PC-3 (cell line): Measurements from ENCODE around the gene CEBPG. TPM values are rescaled to one million over a fixed set of nuclear protein-coding genes. Genes with fewer than 3 reads are reported as not detected.

Experiments
- ATAC-seq: fragments of 200-7000 bp; cut with Tn5 transposase; 2 replicates; pipeline ENCODE4 v1.9.1; 2020; ENCODE audit warnings: mild to moderate bottlenecking, moderate library complexity
- BruUV-seq: library from RNA; stranded (reverse); fragments of 400-500 nt; replicated peaks from 2 replicates; lab custom pipeline; 2021; lab: Mats Ljungman, UMichigan
- CTCF ChIA-PET: fragments of 300-600 bp; sonication (Branson Sonifier 250); formaldehyde crosslinking; loops from one replicate; lab custom pipeline; 2022; ENCODE audit warnings: antibody characterized with exemption; lab: Charles Lee
- POLR2A ChIA-PET: fragments of 300-600 bp; sonication (Branson Sonifier 250); formaldehyde crosslinking; loops from one replicate; lab custom pipeline; 2022; ENCODE audit warnings: antibody characterized with exemption; ENCODE audit not compliant: unreplicated experiment; lab: Charles Lee
- DNase-seq: peaks from one replicate; pipeline ENCODE4 v3.0.0-alpha.2; 2015
- H2AFZ ChIP-seq: fragments of 300-600 bp; sonication (generic); 2 replicates; pipeline ENCODE4 v1.6.0; 2016; ENCODE audit warnings: antibody characterized with exemption, low read length
- H3F3A ChIP-seq: fragments of 300-600 bp; sonication (generic); one replicate; pipeline ENCODE4 v1.6.0; 2017; ENCODE audit warnings: antibody characterized with exemption, low read length, control low read depth, mild to moderate bottlenecking; ENCODE audit not compliant: unreplicated experiment
- H3K27ac ChIP-seq: fragments of 300-600 bp; sonication (generic); 2 replicates; pipeline ENCODE4 v1.5.1; 2016; ENCODE audit warnings: mild to moderate bottlenecking, low read length
- H3K27me3 ChIP-seq: fragments of 300-600 bp; sonication (generic); 2 replicates; pipeline ENCODE4 v1.6.1; 2016; ENCODE audit warnings: low read length, mixed read lengths
- H3K36me3 ChIP-seq: fragments of 300-600 bp; sonication (generic); 2 replicates; pipeline ENCODE4 v1.6.1; 2016; ENCODE audit warnings: low read depth, mixed run types, low read length, mixed read lengths
- H3K4me1 ChIP-seq: fragments of 300-600 bp; sonication (generic); 2 replicates; pipeline ENCODE4 v1.5.1; 2016; ENCODE audit warnings: low read length; ENCODE audit not compliant: insufficient read depth
- H3K4me2 ChIP-seq: fragments of 300-600 bp; sonication (generic); 2 replicates; pipeline ENCODE4 v1.6.0; 2016; ENCODE audit warnings: low read length
- H3K4me3 ChIP-seq: fragments of 300-600 bp; sonication (generic); 2 replicates; pipeline ENCODE4 v1.5.1; 2016; ENCODE audit warnings: mild to moderate bottlenecking, low read length, mixed read lengths
- H3K79me2 ChIP-seq: fragments of 300-600 bp; sonication (generic); 2 replicates; pipeline ENCODE4 v1.6.1; 2017; ENCODE audit warnings: low read length, mixed read lengths
- H3K9ac ChIP-seq: fragments of 300-600 bp; sonication (generic); 2 replicates; pipeline ENCODE4 v1.6.0; 2016; ENCODE audit warnings: mild to moderate bottlenecking, low read length
- H3K9me2 ChIP-seq: fragments of 300-600 bp; sonication (generic); replicated peaks from 2 replicates; pipeline ENCODE4 v1.6.1; 2016; ENCODE audit warnings: mixed run types, low read length, mixed read lengths
- H3K9me3 ChIP-seq: fragments of 300-600 bp; sonication (generic); 2 replicates; pipeline ENCODE4 v1.6.1; 2016; ENCODE audit warnings: low read length, mixed read lengths
- H4K20me1 ChIP-seq: fragments of 300-600 bp; sonication (generic); 2 replicates; pipeline ENCODE4 v1.6.1; 2016; ENCODE audit warnings: low read length, mixed read lengths
- EZH2 ChIP-seq: fragments of 300-600 bp; sonication (generic); IDR thresholded peaks from one replicate; pipeline ENCODE4 v1.6.1; 2017; ENCODE audit warnings: antibody characterized with exemption, mild to moderate bottlenecking, low read length; ENCODE audit not compliant: unreplicated experiment
- EZH2phosphoT487 ChIP-seq: fragments of 300-600 bp; sonication (generic); IDR thresholded peaks from 2 replicates; pipeline ENCODE4 v1.6.1; 2018; ENCODE audit warnings: mild to moderate bottlenecking, antibody characterized with exemption, low read length, borderline replicate concordance
- intact Hi-C: fragments of 100-400 bp; cut with micrococcal nuclease; formaldehyde crosslinking; loops from 2 replicates; pipeline ENCODE4 v1.9.0; 2023
- total RNA-seq: library from RNA; depleted of rRNA; stranded (reverse); fragments of >200 nt; gene quantifications from 2 replicates; pipeline ENCODE4 v1.2.3, GENCODE V29; 2014
- TF ChIP-seq, protein P1 (sequence below): fragments of 300-600 bp; sonication (generic); conservative IDR thresholded peaks from 2 replicates; pipeline ENCODE4 v1.5.1; 2017; ENCODE audit warnings: antibody characterized with exemption, low read depth, mild to moderate bottlenecking, low read length

Gene CEBPG
- total RNA-seq, 1 experiment from 2014 or later = 24.6 TPM

DNA sequence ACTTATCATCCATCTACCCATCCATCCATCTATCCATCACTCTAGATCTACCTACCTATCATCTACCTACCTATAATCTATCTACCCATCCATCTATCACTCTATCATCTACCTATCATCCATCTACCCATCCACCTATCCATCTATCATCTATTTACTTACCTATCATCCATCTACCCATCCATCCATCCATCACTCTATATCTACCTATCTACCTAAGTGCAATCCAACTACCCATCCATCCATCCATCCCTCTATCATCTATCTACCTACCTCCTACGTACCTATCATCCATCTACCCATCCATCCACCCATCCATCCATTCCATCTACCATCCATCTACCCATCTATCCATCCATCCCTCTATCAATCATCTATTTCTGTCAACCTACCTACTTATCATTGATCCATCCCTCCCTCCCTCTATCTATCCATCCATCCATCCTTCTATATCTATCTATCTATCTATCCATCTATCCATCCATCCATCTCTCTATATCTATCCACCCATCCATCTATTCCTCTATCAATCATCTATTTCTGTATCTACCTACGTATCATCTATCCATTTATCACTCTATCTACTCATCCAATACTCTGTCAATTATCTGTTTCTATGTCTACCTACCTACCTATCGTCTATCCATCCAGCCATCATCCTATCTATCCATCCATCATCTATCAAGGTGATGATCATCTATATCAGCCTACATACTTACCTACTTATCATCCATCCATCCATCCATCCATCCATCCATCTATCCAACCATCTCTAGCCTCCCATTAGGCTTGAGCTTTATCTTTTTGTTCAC, 49.1 kb downstream of the CEBPG start:
- ChIA-PET CTCF (no interaction called here), POLR2A (no interaction called here)
- no peaks in the 10 kb centered on the region for H3K36me3 ChIP-seq
- H3K27me3 ChIP-seq = no peaks in the 10 kb centered on the region
- no peaks in the 10 kb centered on the region for H3F3A ChIP-seq
- H3K4me1 ChIP-seq = no peaks in the 10 kb centered on the region
- H4K20me1 ChIP-seq = no peaks in the 10 kb centered on the region
- intact Hi-C loops = no loop called here
- no peak overlapping the region for H2AFZ ChIP-seq
- no peak overlapping the region for H3K27ac ChIP-seq
- no peak for DNase-seq
- TF ChIP-seq EZH2 (no peak), EZH2phosphoT487 (no peak)
- TF ChIP-seq, protein P1, sequence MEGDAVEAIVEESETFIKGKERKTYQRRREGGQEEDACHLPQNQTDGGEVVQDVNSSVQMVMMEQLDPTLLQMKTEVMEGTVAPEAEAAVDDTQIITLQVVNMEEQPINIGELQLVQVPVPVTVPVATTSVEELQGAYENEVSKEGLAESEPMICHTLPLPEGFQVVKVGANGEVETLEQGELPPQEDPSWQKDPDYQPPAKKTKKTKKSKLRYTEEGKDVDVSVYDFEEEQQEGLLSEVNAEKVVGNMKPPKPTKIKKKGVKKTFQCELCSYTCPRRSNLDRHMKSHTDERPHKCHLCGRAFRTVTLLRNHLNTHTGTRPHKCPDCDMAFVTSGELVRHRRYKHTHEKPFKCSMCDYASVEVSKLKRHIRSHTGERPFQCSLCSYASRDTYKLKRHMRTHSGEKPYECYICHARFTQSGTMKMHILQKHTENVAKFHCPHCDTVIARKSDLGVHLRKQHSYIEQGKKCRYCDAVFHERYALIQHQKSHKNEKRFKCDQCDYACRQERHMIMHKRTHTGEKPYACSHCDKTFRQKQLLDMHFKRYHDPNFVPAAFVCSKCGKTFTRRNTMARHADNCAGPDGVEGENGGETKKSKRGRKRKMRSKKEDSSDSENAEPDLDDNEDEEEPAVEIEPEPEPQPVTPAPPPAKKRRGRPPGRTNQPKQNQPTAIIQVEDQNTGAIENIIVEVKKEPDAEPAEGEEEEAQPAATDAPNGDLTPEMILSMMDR = no peak
- H3K9me3 ChIP-seq = no peaks in the 10 kb centered on the region
- ATAC-seq = no peak
- no peak overlapping the region for H3K9ac ChIP-seq
- H3K79me2 ChIP-seq = no peaks in the 10 kb centered on the region
- BruUV-seq = no TSS peak
- H3K4me3 ChIP-seq = no peak overlapping the region
- no peak overlapping the region for H3K4me2 ChIP-seq
- no peaks in the 10 kb centered on the region for H3K9me2 ChIP-seq

DNA sequence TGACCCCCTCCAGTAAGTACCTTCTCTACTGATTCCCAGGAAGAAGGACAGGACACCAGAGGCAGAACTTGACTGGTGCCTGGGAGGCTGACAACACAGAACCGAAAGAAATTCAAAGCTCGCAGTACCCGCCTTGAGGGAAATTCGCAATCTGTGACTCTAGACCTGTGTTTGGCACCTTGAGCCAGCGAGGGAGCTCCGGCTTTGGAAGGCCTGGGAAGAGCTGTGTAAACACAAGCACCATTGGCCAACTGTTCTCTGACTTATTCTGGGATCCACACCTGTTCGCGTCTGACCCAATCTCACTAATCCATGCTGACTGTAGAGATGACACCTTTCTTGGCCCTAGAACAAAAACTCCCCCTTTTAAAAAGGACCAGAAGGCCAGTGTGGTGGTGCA, 50.7 kb downstream of the CEBPG start:
- no peak for ATAC-seq
- no peaks in the 10 kb centered on the region for H3K9me3 ChIP-seq
- no peak overlapping the region for H3K4me2 ChIP-seq
- CTCF ChIA-PET = no interaction called here
- no peaks in the 10 kb centered on the region for H3K36me3 ChIP-seq
- H3K27me3 ChIP-seq = no peaks in the 10 kb centered on the region
- H3K9ac ChIP-seq = no peak overlapping the region
- no peak for DNase-seq
- no peak overlapping the region for H2AFZ ChIP-seq
- no peak overlapping the region for H3K4me3 ChIP-seq
- H3K9me2 ChIP-seq = no peaks in the 10 kb centered on the region
- intact Hi-C loops = no loop called here
- no peaks in the 10 kb centered on the region for H3F3A ChIP-seq
- H3K27ac ChIP-seq = no peak overlapping the region
- H3K79me2 ChIP-seq = no peaks in the 10 kb centered on the region
- no TSS peak for BruUV-seq
- POLR2A ChIA-PET = no interaction called here
- TF ChIP-seq, protein P1 = no peak
- TF ChIP-seq EZH2 = no peak
- TF ChIP-seq EZH2phosphoT487 = no peak
- no peaks in the 10 kb centered on the region for H4K20me1 ChIP-seq
- H3K4me1 ChIP-seq = no peaks in the 10 kb centered on the region

DNA sequence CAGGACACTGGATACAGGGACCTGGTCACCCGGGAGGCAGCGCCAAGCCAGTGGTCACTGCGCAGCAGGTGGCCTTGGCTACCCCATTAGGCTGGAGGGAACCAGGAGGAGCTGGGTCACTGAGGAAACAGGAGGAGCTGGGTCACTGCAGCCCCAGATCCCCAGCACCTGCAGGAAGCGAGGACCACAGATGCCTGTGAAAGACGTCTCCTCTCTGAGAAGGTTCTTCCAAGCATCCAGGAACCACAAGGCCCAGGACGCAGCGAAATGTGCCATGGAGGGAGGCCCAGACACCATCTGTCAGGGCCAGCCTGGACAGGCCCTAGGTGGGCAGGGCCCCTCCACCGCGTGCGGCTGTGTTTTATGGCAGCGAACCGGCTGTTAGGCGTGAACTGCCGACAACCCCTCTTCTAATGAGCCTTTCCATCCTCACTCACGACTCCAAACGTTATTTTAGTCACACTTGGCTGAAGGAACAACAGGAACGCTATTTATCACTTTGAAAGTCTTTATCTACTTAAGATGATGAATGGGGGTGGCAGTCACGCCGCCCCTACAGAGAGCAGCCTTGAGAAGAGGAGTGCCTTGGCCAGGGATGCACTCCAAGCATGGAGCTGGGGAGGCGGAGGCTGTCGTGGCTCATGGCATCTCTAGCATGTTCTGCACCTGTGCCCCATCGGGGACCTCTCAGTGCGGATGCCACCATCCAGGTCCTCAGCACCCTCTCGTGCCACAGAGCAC, 53.3 kb downstream of the CEBPG start:
- H3K9me3 ChIP-seq = no peaks in the 10 kb centered on the region
- no peaks in the 10 kb centered on the region for H3K27me3 ChIP-seq
- no peaks in the 10 kb centered on the region for H3K9me2 ChIP-seq
- no TSS peak for BruUV-seq
- no peak overlapping the region for H3K27ac ChIP-seq
- no peak overlapping the region for H2AFZ ChIP-seq
- POLR2A ChIA-PET = no interaction called here
- ATAC-seq (no peak), DNase-seq (no peak)
- H3F3A ChIP-seq = no peaks in the 10 kb centered on the region
- H4K20me1 ChIP-seq = no peaks in the 10 kb centered on the region
- H3K36me3 ChIP-seq = no peaks in the 10 kb centered on the region
- H3K9ac ChIP-seq = no peak overlapping the region
- H3K4me1 ChIP-seq = no peaks in the 10 kb centered on the region
- TF ChIP-seq EZH2phosphoT487 (no peak), EZH2 (no peak)
- TF ChIP-seq, protein P1 = no peak
- intact Hi-C loops = no loop called here
- no peak overlapping the region for H3K4me3 ChIP-seq
- H3K79me2 ChIP-seq = no peaks in the 10 kb centered on the region
- H3K4me2 ChIP-seq = no peak overlapping the region
- CTCF ChIA-PET = no interaction called here
